Mesothelial cell of epicardium (in vitro differentiated cells): Measurements from ENCODE around the gene PREX1. TPM values are rescaled to one million over a fixed set of nuclear protein-coding genes. Genes with fewer than 3 reads are reported as not detected.

Source experiments
- DNase-seq, 2 experiments: peaks; one replicate each; pipeline ENCODE4 v3.0.0; 2021; ENCODE audit warnings: low spot score in 2 of 2; ENCODE audit not compliant: unreplicated experiment in 2 of 2
- H3K27ac Mint-ChIP-seq: 2 replicates; pipeline ENCODE4 v1.8.0; 2021; ENCODE audit warnings: mixed read lengths
- H3K27me3 Mint-ChIP-seq: 2 replicates; pipeline ENCODE4 v1.8.0; 2021; ENCODE audit warnings: low read depth, mixed read lengths
- H3K36me3 Mint-ChIP-seq: 2 replicates; pipeline ENCODE4 v1.8.0; 2021; ENCODE audit warnings: mixed read lengths
- H3K4me1 Mint-ChIP-seq: 2 replicates; pipeline ENCODE4 v1.8.0; 2021; ENCODE audit warnings: mixed read lengths
- H3K4me3 Mint-ChIP-seq: 2 replicates; pipeline ENCODE4 v1.8.0; 2021; ENCODE audit warnings: mild to moderate bottlenecking, moderate library complexity, mixed read lengths
- H3K9me3 Mint-ChIP-seq: 2 replicates; pipeline ENCODE4 v1.8.0; 2021; ENCODE audit warnings: mixed read lengths
- total RNA-seq: library from RNA; stranded (reverse); gene quantifications from 3 replicates; pipeline ENCODE4 v1.2.1, GENCODE V29; 2021
- TF ChIP-seq, protein P1 (sequence below): fragments of 200-600 bp; sonication (generic); IDR thresholded peaks from one replicate; pipeline ENCODE4 v1.5.0; 2021; ENCODE audit warnings: antibody characterized with exemption; ENCODE audit not compliant: unreplicated experiment

The PREX1 gene
- total RNA-seq, 1 donor from 2014 or later: 8.3 TPM

DNA sequence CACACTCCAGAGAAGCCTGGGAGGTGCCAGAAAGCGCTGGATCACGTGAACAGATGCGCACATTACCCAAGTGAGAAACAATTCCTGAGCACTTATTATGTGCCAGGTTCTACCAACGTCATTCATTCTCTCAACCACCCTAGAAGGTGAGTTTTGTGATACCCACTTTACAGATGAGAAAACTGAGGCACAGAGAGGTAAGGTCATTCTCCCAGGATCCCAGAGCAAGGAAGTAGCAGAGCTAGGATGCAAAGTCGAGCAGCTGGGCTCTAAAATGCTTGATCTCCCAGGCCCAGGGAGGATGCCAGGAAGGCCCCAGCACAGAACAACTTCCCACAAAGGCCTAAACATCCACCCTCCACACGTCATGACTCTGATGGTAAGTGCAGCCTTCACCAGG, 85.6 kb downstream of the PREX1 start:
- TF ChIP-seq, protein P1, sequence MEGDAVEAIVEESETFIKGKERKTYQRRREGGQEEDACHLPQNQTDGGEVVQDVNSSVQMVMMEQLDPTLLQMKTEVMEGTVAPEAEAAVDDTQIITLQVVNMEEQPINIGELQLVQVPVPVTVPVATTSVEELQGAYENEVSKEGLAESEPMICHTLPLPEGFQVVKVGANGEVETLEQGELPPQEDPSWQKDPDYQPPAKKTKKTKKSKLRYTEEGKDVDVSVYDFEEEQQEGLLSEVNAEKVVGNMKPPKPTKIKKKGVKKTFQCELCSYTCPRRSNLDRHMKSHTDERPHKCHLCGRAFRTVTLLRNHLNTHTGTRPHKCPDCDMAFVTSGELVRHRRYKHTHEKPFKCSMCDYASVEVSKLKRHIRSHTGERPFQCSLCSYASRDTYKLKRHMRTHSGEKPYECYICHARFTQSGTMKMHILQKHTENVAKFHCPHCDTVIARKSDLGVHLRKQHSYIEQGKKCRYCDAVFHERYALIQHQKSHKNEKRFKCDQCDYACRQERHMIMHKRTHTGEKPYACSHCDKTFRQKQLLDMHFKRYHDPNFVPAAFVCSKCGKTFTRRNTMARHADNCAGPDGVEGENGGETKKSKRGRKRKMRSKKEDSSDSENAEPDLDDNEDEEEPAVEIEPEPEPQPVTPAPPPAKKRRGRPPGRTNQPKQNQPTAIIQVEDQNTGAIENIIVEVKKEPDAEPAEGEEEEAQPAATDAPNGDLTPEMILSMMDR: no peak
- Mint-ChIP-seq H3K27ac (no peak overlapping the region), H3K27me3 (no peaks in the 10 kb centered on the region), H3K4me1 (peaks cover 3% of the 10 kb centered on the region), H3K9me3 (no peaks in the 10 kb centered on the region), H3K4me3 (no peak overlapping the region), H3K36me3 (peaks cover 2% of the 10 kb centered on the region)
- no peak for DNase-seq

DNA sequence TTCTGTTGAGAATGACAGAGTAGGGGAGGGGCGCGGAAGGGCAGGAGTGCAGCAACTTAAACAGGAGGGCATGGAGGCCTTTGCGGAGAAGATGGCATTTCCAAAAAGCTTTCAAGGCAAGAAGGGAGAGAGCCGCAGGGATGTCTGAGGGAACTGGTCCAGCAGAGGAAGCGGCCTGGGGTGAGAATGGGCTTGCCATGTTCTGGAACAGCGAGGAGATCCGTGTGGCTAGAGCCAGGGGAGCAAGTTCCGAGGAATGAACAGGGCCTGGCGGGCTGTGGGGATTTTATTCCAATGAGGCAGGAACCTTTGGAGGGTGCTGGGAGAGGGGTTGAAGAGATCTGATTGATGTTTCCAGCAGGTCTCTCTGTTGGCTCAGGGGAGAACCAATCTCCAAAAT, 86.1 kb downstream of the PREX1 start:
- TF ChIP-seq, protein P1: no peak
- peaks cover 2% of the 10 kb centered on the region for H3K36me3 Mint-ChIP-seq
- H3K4me3 Mint-ChIP-seq: no peak overlapping the region
- no peaks in the 10 kb centered on the region for H3K9me3 Mint-ChIP-seq
- H3K4me1 Mint-ChIP-seq: peaks cover 3% of the 10 kb centered on the region
- DNase-seq: no peak
- no peak overlapping the region for H3K27ac Mint-ChIP-seq
- no peaks in the 10 kb centered on the region for H3K27me3 Mint-ChIP-seq

DNA sequence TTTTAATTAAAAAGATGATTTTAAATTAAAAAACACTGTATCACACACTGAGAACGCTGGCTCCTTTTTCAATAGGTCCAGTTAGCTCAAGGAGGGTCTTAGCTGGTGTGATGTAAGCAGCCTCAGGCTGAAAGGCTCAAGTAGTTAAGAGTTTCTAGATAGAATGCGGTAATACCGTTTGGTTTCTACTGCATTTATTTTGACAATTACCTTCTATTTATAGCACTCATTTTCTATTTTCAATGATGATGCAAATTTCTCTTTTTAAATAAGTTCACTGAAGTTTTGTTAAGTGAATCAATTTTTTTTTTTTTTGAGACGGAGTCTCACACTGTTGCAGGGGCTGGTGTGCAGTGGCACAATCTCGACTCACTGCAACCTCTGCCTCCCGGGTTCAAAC, 87.1 kb downstream of the PREX1 start:
- Mint-ChIP-seq H3K27ac (no peak overlapping the region), H3K4me1 (peaks cover 3% of the 10 kb centered on the region), H3K36me3 (peaks cover 2% of the 10 kb centered on the region), H3K27me3 (no peaks in the 10 kb centered on the region), H3K4me3 (no peak overlapping the region), H3K9me3 (no peaks in the 10 kb centered on the region)
- no peak for DNase-seq
- TF ChIP-seq, protein P1: no peak

DNA sequence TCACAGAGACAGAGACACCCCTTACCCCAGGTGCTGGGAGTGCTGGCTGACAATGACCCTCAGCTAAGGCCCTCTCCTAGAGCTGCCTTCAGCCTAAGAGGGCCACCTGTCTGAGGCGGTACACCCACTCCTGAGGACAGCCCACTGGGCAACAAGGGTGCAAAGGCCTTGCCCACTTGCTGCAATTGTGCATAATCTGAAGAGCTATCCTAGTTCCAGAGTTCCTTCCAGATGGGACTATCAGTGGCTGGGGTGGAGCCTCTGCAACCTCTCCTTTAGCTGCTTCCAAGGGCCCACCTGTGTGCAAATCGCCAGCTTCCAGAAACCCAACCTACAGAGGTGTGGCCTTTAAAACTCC, 87.5 kb downstream of the PREX1 start:
- no peak for DNase-seq

DNA sequence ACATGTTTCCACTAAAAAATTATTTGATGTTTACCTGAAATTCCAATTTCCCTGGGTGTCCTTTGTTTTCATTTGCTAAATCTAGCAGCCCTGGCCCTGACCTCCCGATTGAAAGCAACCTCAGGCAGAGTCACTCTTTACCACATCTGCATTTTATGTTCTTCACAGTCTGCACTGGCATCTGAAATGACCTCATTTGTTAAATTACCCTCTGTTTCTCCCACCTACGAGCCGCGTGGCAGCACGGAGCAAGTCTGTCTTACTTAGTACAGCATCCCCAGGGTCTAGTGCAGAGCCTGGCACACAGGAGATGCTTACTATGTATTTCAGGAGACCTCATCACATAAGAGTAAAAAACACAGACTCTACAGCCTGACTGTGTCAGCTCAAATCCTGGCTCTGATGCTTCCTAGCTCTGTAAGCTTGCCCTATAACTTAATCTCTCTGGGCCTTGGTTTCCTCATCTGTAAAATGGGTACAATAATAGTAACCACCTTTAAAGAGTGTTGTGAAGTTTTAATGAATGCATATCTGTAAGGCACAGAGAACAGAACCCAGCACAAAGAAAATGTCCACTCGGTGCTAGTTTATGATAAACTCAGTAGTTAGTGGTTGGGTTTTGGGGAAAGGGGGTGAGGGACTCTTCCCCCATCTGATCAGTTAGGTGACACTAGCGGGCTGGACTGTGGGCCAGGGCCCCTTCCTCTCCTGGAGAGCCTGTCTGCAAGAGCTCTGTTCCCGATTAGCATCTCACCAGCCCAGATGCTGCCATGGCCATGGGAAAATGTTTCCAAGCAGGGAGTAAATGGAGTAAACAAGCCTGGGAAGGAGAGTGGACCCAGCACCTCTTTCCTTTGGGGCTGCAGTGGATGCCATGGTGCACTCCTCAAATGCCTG, 88.2 kb downstream of the PREX1 start:
- Mint-ChIP-seq H3K9me3 (no peaks in the 10 kb centered on the region), H3K4me1 (peaks cover 3% of the 10 kb centered on the region), H3K27ac (no peak overlapping the region), H3K36me3 (peaks cover 2% of the 10 kb centered on the region), H3K27me3 (no peaks in the 10 kb centered on the region), H3K4me3 (no peak overlapping the region)
- TF ChIP-seq, protein P1: no peak
- no peak for DNase-seq

More for the DNA sequence above, 87.5 kb downstream of the PREX1 start:
- Mint-ChIP-seq H3K4me3 (no peak overlapping the region), H3K27me3 (no peaks in the 10 kb centered on the region), H3K4me1 (peaks cover 3% of the 10 kb centered on the region), H3K9me3 (no peaks in the 10 kb centered on the region), H3K27ac (no peak overlapping the region), H3K36me3 (peaks cover 2% of the 10 kb centered on the region)
- TF ChIP-seq, protein P1: no peak
